Renal cortical epithelial cell (primary cell): Measurements from ENCODE around the gene SLC26A4. TPM values are rescaled to one million over a fixed set of nuclear protein-coding genes. Genes with fewer than 3 reads are reported as not detected.
"Not testable (repeated sequence)": the region's sequence is repeated elsewhere in the genome, so short reads cannot be mapped to it uniquely, and the experiment has no call there.

ENCODE experiments used
- DNase-seq: peaks from one replicate; pipeline ENCODE4 v3.0.0-alpha.2; 2011; ENCODE audit warnings: low read depth
- total RNA-seq: library from RNA; depleted of rRNA; stranded (reverse); fragments of >200 nt; gene quantifications from 2 replicates; pipeline ENCODE4 v1.2.3, GENCODE V29; 2014

Gene SLC26A4
- 0.10 and 0.87 TPM in 2 replicates for total RNA-seq

DNA sequence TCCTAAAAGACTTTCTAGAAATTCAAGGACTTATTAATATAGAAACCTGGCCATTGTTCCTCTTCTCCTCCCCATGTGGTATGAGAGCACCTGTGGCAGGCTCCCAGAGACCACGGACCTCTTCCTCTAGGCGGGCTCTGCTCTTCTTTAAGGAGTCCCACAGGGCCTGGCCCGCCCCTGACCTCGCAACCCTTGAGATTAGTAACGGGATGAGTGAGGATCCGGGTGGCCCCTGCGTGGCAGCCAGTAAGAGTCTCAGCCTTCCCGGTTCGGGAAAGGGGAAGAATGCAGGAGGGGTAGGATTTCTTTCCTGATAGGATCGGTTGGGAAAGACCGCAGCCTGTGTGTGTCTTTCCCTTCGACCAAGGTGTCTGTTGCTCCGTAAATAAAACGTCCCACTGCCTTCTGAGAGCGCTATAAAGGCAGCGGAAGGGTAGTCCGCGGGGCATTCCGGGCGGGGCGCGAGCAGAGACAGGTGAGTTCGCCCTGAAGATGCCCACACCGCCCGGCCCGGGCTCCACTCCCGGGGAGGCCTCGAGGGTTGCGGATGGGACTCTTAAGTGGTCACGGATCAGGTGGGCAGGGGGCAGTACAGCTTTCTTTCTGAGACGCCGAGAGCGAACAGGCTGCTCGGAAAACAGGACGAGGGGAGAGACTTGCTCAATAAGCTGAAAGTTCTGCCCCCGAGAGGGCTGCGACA is at the start of gene SLC26A4:
Gene SLC26A4 (plus strand): TSS at position 448 of the 700 bp plus-strand sequence. CDS start 814 bp downstream, outside the sequence.
- DNase-seq, result no peak

DNA sequence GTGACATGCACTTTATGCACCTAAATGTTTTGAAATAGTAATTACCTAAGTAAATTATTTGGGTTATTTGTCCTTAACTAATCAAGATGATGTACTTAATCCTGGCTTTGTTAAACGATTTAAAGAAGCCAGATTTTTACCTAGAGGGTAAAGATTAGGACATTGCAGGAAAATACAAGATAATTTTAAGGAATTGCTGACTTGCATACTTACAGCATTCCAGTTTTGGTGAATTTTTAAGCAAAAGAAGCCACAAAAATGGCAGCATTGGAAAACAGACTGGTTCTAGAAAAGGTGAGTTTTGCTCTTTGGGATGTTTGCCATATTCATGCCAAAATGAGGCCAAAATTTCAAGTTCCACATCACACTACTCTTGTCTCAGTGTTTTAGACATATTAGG is 47.2 kb upstream of the SLC26A4 start:
- DNase-seq, result no peak

DNA sequence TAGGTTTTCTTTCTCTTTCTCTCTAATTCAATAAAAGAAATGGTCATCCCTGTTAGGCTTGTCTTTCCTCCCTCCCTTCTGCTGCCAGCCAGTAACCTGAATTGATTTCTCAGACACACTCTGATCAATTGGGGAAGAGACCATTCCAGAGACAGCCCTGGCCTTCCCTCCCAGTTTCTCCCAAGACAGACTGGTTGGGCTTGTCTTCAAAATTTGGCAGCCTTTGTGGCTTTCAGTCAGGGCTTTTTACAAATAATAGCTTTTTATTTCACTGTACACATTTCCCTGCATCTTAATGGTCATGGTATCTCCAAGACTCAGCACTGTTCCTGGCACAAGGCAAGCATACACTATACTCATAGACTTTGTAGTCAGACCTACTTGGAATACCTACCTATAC is 46.7 kb upstream of the SLC26A4 start:
- DNase-seq, result no peak

DNA sequence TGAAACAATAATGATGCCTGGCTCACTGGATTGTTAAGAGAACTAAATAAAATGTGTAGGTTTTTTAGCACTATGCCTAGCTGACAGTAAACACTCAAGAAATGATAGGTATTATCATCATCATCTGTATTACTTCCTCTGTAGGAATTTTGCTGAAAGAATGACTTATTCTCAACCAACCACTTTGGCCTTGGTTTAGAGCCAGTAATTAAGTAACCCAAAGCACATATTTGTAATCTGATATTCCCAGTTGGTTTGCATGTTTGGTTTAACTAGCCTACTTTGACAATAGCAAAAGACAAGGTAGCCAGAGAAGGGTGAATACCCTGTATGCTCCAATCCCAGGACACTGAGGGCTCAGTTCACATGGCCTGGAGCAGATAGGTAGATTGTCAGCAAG is 46.2 kb upstream of the SLC26A4 start:
- peak; percentile 69 for DNase-seq

DNA sequence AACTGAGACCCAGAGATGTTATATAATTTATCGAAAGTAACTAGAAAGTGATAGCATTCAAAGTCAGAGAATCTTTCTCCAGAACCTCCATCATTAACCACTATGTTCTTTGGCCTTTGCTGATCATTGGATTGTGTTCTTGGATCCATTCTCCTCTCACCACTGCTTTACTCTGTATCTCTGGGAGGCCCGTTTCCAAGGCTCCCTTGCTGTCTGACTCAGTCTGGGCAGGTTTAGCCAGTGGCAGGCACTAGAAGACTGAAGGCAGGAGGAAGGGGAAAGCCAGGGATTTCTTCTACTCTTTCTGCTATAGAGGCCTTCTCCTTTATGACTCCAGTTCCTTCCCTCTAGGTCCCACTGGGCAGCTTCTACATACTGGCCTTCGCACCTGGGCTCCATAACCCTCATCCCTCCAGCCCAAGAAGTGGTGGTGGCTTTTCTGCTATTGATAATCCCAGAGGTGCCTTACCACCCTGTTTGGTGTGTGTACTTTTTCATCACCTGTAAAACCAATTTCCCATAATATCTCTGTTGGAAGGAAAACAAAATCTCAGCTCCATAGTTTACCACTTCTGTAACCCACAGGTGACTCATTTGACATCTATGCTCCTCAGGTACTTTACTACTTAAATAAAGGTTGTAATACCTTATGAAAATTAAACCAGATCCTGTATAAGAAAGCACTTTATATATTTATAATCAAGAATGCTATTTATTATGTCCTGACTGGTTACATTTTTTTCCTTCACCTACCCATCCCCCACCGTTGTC is 44.5 kb upstream of the SLC26A4 start:
- DNase-seq, result no peak

DNA sequence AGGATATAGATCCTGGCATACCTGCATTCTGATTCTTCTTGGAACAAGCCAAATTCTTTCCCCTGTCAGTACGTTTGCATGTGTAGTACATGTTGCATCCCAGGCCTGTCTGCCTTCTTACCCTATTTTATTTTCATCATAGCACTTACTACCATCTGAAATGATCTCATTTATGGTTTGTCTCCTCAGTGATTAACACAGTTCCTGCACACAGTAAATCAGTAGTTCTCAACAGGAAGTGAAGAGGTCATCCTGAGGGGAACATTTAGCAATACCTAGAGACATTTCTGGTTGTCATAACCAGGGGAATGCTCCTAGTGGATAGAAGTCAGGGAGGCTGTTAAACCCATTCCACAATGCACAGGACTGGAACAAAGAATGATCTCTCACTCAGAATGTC is 38.2 kb upstream of the SLC26A4 start:
- DNase-seq, result peak; percentile 93

DNA sequence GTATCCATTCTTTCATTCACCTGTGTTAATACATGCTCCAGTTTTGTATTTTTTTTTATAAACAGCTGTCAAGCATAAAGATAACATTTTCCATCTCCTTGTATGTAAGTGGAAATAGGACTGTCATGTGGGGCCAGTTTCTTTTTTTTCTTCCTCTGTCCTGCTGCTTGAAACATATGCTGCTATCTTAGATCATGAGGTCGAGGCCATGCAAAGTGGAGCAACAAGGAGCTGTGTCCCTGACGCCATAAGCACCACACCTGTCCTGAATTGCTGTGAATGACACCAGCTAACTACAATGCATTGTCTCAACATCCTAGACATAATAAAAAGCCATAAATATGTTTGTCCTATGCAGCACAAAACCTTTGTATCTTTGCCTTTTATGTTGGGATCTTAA is 37.7 kb upstream of the SLC26A4 start:
- no peak for DNase-seq

DNA sequence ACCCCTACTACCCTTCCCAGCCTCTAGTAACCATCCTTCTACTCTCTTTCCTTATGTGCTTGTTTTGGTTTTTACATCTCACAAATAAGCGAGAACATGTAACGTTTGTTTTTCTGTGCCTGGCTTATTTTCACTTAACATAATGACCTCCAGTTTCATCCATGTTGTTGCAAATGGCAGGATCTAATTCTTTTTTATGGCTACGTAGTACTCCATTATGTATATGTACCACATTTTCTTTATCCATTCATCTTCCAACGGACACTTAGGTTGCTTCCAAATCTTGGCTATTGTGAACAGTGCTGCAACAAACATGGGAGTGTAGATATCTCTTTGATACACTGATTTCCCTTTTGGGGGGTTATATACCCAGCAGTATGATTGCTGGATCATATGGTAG is 33.6 kb upstream of the SLC26A4 start:
- DNase-seq, result no peak

DNA sequence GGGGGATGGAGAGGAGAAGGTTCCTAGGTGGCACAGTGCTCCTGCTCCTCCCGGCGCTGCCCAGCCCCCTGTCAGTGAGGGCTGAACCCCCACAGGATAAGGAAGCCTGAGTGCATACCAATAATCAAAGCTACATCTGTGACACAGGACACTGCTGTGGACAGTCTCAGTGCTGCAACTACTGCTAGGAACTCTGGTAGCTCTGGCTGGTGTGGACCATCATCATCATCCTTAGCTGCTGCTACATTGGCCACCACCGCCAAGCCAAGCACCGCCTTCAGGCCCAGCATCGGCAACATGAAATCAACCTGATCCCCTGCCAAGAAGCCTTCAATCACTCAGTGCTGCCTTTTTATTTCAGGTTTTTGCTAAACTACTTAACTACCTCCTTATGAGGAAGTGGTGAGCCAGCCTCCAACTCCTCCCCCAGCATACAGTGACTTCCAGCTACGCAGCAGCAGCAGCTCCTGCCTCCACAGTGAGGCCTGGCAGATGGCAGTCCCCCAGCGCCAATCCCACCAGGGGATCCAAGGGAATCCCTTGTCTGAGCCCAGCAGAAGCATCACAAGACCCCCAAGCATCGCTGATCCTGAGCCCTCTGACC is 32.1 kb upstream of the SLC26A4 start:
- no peak for DNase-seq

DNA sequence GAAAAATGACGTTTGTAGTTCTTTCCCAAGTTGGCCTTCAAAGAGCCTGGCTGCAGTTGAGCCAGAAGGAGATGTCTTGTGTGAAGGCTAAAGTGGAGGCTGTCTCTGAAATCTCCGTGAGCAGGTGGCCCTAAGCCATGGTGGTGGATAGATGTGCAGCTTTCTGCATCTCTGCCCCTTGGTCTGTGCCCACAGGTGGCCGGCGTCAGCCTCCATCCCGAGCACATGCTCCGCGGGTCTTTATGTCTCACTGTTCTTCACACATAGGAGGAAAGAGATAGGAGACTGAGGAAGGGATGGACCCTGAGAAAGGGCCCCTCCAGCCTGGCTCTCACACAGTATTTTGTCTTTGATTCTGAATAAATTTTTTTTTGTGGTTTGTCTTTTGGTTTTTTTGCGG is 30.3 kb upstream of the SLC26A4 start:
- no peak for DNase-seq

DNA sequence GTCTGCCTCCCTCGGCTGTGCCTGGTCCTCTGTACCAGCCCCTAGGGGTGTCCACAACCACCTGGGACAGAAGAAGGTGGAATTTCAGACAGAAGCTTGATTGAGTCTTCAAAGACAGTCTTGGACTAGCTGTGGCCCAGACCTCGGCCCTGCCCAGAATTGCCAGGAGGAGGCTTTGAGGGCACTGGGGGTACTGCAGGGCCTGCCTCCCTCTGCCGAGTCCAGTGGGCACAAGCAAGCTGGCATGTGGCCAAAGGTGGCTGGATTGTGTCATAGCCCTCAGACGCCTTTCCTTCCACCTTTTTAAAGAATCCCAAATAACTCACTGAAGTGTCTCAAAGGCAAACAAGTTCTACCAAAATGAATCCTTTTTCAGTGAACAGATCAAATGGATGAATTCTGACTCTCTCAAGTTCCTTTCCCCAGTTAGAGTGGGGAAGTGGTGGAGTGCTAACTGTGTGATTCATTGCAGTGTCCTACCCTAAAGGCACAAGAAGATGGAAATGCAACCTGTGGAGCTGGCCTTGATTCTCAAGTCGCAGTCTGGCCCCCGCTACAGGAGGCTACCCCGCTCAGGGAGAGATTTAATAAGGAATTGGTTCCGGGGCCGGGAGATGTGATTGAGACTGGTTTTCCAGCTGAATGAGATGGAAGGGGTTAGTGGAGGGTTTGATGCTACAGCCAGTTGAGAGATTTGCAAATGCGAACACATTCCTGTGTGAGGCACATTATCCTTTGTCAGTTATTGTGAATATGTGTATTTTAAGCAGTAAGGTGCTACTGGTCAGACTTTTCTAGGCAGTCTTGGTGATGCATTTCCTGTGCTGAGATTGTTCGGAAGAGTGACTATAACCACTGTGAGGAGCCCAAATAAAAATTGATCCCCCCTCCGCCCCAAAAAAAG is 28.8 kb upstream of the SLC26A4 start:
- no peak for DNase-seq

DNA sequence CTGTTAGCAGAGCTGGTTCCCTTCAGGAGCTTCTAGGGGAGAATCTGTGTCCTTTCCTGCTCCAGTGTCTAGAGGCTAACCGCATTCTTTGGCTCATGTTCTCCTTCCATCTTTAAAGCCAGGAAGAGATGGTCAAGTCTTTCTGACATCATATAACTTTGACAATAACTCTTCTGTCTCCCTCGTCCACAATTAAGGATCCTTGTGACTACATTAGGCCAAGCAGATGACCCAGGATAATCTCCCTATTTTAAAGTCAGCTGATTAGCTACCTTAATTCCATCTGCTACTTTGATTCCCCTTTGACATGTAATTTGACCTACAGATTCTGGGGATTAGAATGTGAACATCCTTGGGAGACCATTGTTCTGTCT is 28.1 kb upstream of the SLC26A4 start:
- DNase-seq, result no peak

DNA sequence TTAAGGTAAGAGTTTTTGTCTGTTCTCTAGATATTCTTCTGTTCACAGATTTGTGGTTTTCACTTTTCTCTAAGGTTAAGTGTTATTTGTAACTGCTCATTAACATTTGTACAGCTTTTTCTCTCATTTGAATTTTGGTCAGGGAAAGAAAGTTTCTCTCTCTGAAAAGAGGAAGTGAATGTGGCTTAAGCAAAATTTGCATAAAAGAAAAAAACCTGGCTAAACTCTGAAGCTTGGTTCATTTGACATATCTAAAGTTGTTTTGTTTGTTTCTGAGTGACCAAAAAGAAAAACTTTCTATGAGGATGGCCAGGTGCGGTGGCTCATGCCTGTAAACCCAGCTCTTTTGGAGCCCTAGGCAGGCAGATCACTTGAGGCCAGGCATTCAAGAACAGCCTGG is 22.0 kb upstream of the SLC26A4 start:
- no peak for DNase-seq

DNA sequence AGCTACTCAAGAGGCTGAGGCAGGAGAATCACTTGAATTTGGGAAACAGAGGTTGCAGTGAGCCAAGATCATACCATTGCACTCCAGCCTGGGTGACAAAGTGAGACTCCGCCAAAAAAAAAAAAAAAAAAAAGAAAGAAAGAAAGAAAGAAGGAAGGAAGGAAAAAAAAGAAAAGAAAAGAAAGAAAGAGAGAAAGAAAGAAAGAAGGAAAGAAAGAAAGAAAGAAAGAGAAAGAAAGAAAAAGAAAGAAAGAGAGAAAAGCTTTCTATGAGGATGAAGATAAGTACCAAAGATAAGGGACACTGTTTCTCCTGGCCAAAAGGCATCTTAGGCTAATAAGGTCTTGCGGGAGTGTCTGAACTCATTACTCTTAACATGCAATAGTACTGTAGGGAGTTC is 21.6 kb upstream of the SLC26A4 start:
- not testable (repeated sequence) for DNase-seq

DNA sequence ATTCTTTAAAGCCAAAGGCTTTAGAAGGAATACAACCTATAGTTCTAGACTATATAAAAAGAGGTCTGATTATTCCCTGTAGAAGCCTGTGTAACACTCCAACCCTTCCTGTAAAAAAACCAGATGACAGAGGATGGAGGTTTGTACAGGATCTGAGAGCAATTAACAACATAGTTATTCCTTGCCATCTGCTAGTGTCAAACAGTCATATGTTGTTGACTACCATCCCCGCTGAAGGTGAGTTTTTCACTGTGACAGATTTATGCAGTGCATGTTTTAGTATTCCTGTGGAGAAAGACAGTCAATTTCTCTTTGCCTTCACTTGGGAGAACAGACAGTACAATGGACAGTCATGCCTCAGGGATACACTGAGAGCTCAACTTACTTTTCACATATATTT is 19.0 kb upstream of the SLC26A4 start:
- no peak for DNase-seq

DNA sequence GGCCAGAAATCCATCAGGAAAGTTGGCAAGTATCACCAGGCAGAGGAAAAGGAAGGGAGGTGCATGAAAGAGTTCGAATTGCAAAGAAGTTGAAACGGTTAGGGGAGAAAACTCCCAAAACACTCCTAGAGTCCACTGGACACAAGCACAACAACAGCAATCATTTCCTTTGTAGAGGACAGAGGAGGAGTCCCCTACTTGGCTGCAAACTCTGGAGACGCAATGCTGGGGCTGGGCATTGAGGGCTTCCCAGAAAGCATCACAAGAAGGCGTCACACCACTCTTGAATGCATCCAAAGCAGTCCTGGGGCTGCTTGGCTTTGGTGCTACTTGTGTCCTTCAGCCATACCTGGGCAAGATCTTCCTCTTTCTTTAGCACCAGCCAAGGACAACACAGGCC is 18.1 kb upstream of the SLC26A4 start:
- no peak for DNase-seq

DNA sequence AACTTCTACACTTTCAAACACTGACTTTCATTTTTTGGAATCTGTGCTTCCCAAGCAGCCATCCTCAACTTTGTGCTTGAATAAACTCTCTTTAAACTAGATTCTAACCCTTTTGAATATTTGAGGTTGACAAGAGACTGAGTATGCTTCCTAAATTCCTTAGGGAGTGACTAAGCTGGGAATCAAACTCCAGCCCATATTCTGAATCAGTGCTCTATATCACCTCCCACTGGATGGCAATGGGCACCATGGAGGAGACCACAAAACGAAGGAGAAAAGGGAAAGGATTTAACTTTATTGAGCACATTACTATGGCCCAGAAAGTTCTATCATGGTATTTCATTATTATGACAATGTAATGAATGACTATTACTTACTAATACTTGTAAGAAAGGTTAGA is 17.2 kb upstream of the SLC26A4 start:
- peak; percentile 68 for DNase-seq

DNA sequence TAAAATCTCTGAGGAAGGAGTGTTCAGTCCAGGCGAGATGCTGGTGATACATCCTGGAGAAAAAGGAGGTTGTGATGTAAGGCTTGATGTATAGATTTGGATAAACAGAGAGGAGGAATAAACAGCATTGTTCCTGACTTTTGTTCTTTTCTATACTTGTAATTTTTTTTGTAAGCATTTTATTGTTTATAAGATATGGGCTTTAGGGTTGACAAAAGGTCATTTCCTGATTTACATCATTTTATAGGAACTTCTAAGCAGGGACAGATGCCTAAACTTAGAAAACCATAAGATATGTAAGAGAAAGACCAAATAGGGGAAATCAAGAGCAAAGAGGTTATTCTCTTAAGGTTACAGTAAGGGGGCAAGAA is 16.7 kb upstream of the SLC26A4 start:
- no peak for DNase-seq

DNA sequence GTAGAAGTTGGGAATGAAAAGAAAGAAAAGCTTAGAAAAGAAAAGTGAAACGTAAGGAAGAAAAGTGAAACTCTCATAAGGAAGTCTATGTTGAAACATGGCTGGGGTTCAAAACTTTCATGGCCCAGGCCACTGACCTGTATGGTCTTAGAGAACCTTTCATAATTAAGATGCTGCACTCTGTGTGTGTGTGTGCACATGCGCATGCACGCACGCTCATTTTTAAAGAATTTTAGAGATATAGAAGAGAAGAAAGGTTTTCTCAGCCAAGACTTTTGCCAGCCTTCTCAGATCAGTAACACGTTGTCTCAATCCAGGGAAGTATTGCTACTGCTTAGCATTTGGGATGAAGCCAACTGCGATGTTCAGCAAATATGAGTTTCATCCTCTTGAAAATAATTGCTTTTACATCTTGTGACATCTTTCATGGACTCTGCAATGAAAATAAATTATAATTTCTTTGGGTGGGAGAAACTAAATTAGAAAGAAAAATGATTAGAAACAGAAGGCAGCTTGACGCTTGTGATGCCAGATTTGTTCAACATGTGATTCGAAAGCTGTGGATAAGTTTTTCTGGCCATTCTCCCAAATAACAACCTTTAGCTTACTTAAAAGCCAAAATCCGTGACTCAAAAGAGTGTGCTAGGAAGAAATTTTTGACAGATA is 16.2 kb upstream of the SLC26A4 start:
- no peak for DNase-seq

DNA sequence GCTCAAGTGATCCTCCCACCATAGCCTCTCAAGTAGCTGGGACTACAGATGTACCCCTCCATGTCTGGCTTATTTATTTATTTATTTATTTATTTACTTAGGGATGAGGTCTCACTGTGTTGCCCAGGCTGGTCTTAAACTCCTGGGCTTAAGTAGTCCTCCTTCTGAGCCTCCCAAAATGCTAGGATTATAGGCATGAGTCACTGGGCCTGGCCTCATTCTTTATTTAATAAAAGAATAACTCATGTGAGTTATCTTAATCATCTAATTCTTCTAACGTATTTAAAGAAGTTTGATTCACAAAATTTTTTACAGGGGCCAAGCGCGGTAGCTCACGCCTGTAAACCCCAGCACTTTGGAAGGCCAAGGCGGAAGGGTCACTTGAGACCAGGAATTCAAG is 8.0 kb upstream of the SLC26A4 start:
- no peak for DNase-seq

DNA sequence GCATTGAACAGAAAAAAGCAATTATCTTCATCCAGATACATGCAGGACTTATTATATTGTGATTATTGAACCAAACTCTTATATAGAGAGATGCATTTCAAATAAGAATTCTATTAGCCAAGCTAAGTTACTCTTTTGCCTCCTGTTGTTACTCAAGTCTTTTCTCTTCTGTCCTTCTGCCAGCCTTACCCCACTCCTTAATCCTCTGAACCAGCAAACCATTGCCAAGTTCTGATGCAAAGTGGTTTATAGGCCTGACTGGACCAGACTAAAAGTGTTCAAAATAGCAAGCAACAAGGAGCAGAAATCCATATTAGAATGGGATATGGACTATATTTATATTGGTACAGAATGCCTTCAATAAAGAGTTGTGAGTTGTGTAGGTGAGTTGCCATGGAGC is 2.2 kb upstream of the SLC26A4 start:
- DNase-seq, result no peak

DNA sequence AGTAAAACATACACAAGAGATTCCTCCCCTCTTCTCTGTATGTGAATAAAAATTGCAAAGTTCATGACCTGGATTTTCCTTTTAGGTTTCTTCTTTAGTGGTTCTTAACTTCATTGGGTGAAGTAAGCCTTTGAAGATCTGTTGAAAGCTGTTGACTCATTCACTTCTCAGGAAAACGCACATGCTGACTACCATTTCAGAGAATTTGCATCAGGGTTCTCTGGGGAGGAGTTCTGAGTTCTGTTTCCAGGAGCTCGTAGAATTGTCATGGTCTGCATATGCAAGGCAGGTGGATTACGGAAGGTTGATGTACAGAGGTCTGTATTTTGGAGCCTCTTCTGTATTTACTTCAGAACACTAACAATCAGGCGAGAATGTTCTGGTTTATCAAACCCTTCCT is 962 bp upstream of the SLC26A4 start:
- peak; percentile 59 for DNase-seq
